Stimulated activated effector memory CD8-positive, alpha-beta T cell treated with anti-CD3 and anti-CD28 coated beads, Interleukin-12 subunit alpha, Interleukin-12 subunit beta, amount 100 ng/mL, for 72 hours (primary cell): Measurements from ENCODE around the gene TRIM2.

Source experiments
- ATAC-seq: fragments of 150-1000 bp; cut with Tn5 transposase; 2 replicates; pipeline ENCODE4 v1.10.0; 2021
- DNase-seq, 2 donors: peaks; one replicate each; pipeline ENCODE4 v3.0.0; 2021 to 2022; ENCODE audit warnings: low spot score in 2 of 2
- H3K27ac Mint-ChIP-seq: one replicate; pipeline ENCODE4 v1.8.0; 2022; ENCODE audit warnings: mild to moderate bottlenecking, mixed read lengths
- H3K36me3 Mint-ChIP-seq: one replicate; pipeline ENCODE4 v1.8.0; 2022; ENCODE audit warnings: mild to moderate bottlenecking, mixed read lengths
- H3K4me1 Mint-ChIP-seq: one replicate; pipeline ENCODE4 v1.8.0; 2022; ENCODE audit warnings: mixed read lengths
- H3K4me3 Mint-ChIP-seq: one replicate; pipeline ENCODE4 v1.8.0; 2022; ENCODE audit warnings: mild to moderate bottlenecking, mixed read lengths
- H3K9me3 Mint-ChIP-seq: one replicate; pipeline ENCODE4 v1.8.0; 2022; ENCODE audit warnings: mixed read lengths

Gene TRIM2

GRCh38 chr4:153292897-153293741 is 88.9 kb downstream of the TRIM2 start:
- no peak overlapping the region for H3K27ac Mint-ChIP-seq
- no peak for DNase-seq
- no peaks in the 10 kb centered on the region for H3K4me1 Mint-ChIP-seq
- ATAC-seq = no peak
- H3K36me3 Mint-ChIP-seq = no peaks in the 10 kb centered on the region
- H3K4me3 Mint-ChIP-seq = no peak overlapping the region
- H3K9me3 Mint-ChIP-seq = no peaks in the 10 kb centered on the region

- ATAC-seq = no peak
- H3K9me3 Mint-ChIP-seq = no peaks in the 10 kb centered on the region
- no peak for DNase-seq
- H3K4me3 Mint-ChIP-seq = no peak overlapping the region
- no peaks in the 10 kb centered on the region for H3K4me1 Mint-ChIP-seq
- no peaks in the 10 kb centered on the region for H3K36me3 Mint-ChIP-seq
- no peak overlapping the region for H3K27ac Mint-ChIP-seq
These were observed 89.5 kb downstream of the TRIM2 start for GRCh38 chr4:153293742-153294057.

DNA sequence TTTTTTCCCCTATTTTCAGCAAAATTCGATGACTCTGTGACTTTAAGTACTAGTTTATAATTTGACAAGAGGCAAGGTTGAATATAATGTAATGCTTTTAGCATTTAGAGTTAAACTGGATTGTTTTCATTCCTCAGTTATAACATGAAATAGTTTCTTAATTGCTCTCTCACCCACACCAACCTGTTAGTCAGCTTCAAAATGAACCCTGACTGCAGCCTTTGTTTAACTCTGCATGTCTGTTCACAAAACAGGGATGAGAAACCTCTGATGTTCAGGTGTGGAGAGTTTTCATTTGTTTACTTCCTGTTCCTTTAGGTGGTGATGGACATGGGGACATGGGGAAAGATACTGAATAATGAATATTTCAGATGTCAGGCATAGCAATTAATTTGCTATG is 90.4 kb downstream of the TRIM2 start:
- Mint-ChIP-seq H3K4me1 (no peaks in the 10 kb centered on the region), H3K9me3 (peaks cover 2% of the 10 kb centered on the region), H3K27ac (no peak overlapping the region), H3K4me3 (no peak overlapping the region), H3K36me3 (no peaks in the 10 kb centered on the region)
- DNase-seq (no peak), ATAC-seq (no peak)

GRCh38 chr4:153295131-153295755 is 91.0 kb downstream of the TRIM2 start:
- H3K36me3 Mint-ChIP-seq = no peaks in the 10 kb centered on the region
- DNase-seq = no peak
- ATAC-seq = no peak

GRCh38 chr4:153296040-153296823 is 92.0 kb downstream of the TRIM2 start:
- Mint-ChIP-seq H3K27ac (no peak overlapping the region), H3K36me3 (no peaks in the 10 kb centered on the region), H3K4me3 (no peak overlapping the region), H3K4me1 (no peaks in the 10 kb centered on the region), H3K9me3 (peaks cover 3% of the 10 kb centered on the region)
- DNase-seq (no peak), ATAC-seq (no peak)

More at GRCh38 chr4:153295131-153295755, 91.0 kb downstream of the TRIM2 start:
- no peak overlapping the region for H3K27ac Mint-ChIP-seq
- H3K4me3 Mint-ChIP-seq = no peak overlapping the region
- no peaks in the 10 kb centered on the region for H3K4me1 Mint-ChIP-seq
- H3K9me3 Mint-ChIP-seq = peaks cover 3% of the 10 kb centered on the region

DNA sequence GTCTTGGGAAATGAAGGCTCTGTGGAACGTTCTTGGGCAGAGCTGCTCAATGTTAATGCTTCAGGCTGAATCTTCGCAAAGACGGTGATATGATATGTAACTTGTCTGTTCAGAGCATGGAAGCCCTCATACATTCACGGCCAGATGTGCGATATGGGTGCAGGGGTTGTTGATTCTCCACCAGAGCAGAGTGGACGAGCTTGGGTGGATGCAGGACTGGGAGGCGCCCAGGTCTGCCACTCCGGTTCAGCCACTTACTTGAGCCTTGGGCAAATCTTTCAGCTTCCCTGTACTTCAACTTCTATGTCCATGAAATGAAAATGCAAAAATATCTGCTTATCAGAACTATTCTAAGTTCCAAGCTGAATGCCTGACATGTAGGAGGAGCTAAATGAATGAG is 92.9 kb downstream of the TRIM2 start:
- Mint-ChIP-seq H3K36me3 (no peaks in the 10 kb centered on the region), H3K27ac (no peak overlapping the region), H3K4me3 (no peak overlapping the region), H3K9me3 (peaks cover 3% of the 10 kb centered on the region), H3K4me1 (no peaks in the 10 kb centered on the region)
- no peak for ATAC-seq
- no peak for DNase-seq

DNA sequence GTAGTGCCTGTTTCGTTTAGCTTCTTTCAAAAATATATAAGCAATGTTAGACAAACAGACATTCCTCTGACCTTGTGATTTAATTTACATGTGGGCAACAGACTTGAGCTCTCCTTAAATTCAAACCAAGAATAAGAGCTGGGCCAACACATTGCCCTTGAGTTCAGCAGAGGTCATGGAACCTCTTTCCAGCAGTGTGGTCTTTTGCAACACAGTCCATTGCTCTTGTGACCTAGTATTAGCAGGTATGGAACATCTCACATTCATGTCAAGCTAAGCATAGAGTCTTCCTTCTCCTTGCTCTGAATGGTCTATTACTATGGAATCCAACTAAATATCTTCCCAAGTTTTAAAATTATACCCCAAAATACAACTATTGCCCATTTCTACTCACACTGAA is 106.5 kb downstream of the TRIM2 start:
- H3K27ac Mint-ChIP-seq = no peak overlapping the region
- ATAC-seq = no peak
- H3K4me3 Mint-ChIP-seq = no peak overlapping the region
- DNase-seq = no peak
- H3K4me1 Mint-ChIP-seq = no peaks in the 10 kb centered on the region
- H3K36me3 Mint-ChIP-seq = no peaks in the 10 kb centered on the region
- no peaks in the 10 kb centered on the region for H3K9me3 Mint-ChIP-seq

DNA sequence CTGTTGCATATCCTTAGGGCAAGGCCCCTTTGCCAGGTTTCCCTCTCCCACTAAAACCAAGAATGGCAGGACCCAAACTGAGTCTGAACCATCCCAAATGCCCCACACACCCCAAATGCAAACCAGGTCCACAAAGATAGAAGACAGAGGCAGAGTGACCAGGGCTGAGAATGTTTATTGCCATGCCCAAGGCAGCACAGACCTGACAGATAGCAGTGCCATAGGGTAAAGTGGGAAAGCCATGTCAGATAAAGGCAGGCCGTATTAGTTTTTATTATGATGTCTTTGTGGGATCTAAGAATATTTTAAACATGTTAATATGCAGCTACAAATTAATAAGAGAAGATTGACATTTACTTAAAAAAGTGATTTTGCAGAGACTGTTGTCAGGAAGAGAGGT is 110.7 kb downstream of the TRIM2 start:
- no peaks in the 10 kb centered on the region for H3K9me3 Mint-ChIP-seq

GRCh38 chr4:153318696-153319320 is 114.6 kb downstream of the TRIM2 start:
- H3K36me3 Mint-ChIP-seq = no peaks in the 10 kb centered on the region
- DNase-seq (no peak), ATAC-seq (no peak)
- no peaks in the 10 kb centered on the region for H3K4me1 Mint-ChIP-seq
- H3K9me3 Mint-ChIP-seq = no peaks in the 10 kb centered on the region
- no peak overlapping the region for H3K4me3 Mint-ChIP-seq
- H3K27ac Mint-ChIP-seq = no peak overlapping the region

More for the DNA sequence above, 110.7 kb downstream of the TRIM2 start:
- Mint-ChIP-seq H3K36me3 (no peaks in the 10 kb centered on the region), H3K4me3 (no peak overlapping the region), H3K4me1 (no peaks in the 10 kb centered on the region), H3K27ac (no peak overlapping the region)
- no peak for ATAC-seq
- no peak for DNase-seq

- H3K9me3 Mint-ChIP-seq = no peaks in the 10 kb centered on the region
- no peaks in the 10 kb centered on the region for H3K36me3 Mint-ChIP-seq
- H3K4me1 Mint-ChIP-seq = no peaks in the 10 kb centered on the region
- ATAC-seq (no peak), DNase-seq (no peak)
- no peak overlapping the region for H3K27ac Mint-ChIP-seq
- H3K4me3 Mint-ChIP-seq = no peak overlapping the region
These were observed 118.5 kb downstream of the TRIM2 start for GRCh38 chr4:153322791-153323190.

- H3K36me3 Mint-ChIP-seq = no peaks in the 10 kb centered on the region
- ATAC-seq (no peak), DNase-seq (no peak)
- H3K4me1 Mint-ChIP-seq = no peaks in the 10 kb centered on the region
- no peak overlapping the region for H3K4me3 Mint-ChIP-seq
- no peaks in the 10 kb centered on the region for H3K9me3 Mint-ChIP-seq
- H3K27ac Mint-ChIP-seq = no peak overlapping the region
These were observed 119.8 kb downstream of the TRIM2 start for GRCh38 chr4:153324046-153324445.

- no peak overlapping the region for H3K4me3 Mint-ChIP-seq
- ATAC-seq = no peak
- no peaks in the 10 kb centered on the region for H3K4me1 Mint-ChIP-seq
- no peaks in the 10 kb centered on the region for H3K9me3 Mint-ChIP-seq
- no peaks in the 10 kb centered on the region for H3K36me3 Mint-ChIP-seq
- no peak overlapping the region for H3K27ac Mint-ChIP-seq
- DNase-seq = no peak
These were observed 121.3 kb downstream of the TRIM2 start for GRCh38 chr4:153325558-153325957.

- no peak overlapping the region for H3K4me3 Mint-ChIP-seq
- H3K9me3 Mint-ChIP-seq = no peaks in the 10 kb centered on the region
- no peak for DNase-seq
- no peak overlapping the region for H3K27ac Mint-ChIP-seq
- ATAC-seq = no peak
- no peaks in the 10 kb centered on the region for H3K36me3 Mint-ChIP-seq
- H3K4me1 Mint-ChIP-seq = no peaks in the 10 kb centered on the region
These were observed 122.3 kb downstream of the TRIM2 start for GRCh38 chr4:153326513-153326912.

DNA sequence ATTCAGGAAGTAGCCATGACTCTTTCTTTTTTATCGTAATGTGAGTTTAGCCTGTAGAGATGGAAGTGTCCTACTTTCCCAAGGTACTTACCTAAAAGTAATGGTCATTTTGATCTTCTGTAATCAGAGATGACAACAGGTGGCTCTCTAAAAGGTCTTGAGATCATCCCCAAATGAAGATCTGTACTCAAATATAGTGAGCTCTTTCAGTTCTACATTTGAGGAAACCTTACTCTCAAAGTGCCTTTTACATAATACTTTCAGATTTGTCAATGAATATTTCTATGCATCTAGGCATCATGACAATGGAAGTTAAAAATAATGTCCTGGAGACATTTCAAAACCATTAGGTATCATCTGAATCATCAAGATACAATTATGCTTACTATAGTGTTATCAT is 123.0 kb downstream of the TRIM2 start:
- Mint-ChIP-seq H3K27ac (no peak overlapping the region), H3K9me3 (no peaks in the 10 kb centered on the region), H3K4me1 (no peaks in the 10 kb centered on the region), H3K4me3 (no peak overlapping the region), H3K36me3 (no peaks in the 10 kb centered on the region)
- ATAC-seq (no peak), DNase-seq (no peak)

DNA sequence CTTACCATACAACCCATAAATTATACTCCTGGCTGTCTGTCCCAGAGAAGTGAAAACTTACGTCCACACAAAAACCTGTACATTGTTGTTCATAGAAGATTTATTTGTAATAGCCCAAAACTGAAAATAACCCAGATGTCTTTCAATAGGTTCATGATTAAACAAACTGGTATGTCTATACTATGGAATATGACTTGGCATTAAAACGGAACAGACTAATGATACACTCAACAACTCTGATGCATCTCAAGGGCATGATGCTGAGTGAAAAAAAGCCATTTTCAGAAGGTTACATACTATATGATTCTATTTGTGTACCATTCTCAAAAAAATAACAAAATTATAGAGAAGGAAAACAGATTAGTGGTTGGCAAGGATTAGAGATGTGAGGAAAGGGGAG is 128.7 kb downstream of the TRIM2 start:
- no peaks in the 10 kb centered on the region for H3K4me1 Mint-ChIP-seq
- ATAC-seq = no peak
- H3K9me3 Mint-ChIP-seq = no peaks in the 10 kb centered on the region
- no peak overlapping the region for H3K27ac Mint-ChIP-seq
- no peak for DNase-seq
- no peak overlapping the region for H3K4me3 Mint-ChIP-seq
- no peaks in the 10 kb centered on the region for H3K36me3 Mint-ChIP-seq
